ENCODE measurements around the gene HOMER2.
"Not testable (repeated sequence)": the region's sequence is repeated elsewhere in the genome, so short reads cannot be mapped to it uniquely, and the experiment has no call there.

HOMER2 gene

DNA sequence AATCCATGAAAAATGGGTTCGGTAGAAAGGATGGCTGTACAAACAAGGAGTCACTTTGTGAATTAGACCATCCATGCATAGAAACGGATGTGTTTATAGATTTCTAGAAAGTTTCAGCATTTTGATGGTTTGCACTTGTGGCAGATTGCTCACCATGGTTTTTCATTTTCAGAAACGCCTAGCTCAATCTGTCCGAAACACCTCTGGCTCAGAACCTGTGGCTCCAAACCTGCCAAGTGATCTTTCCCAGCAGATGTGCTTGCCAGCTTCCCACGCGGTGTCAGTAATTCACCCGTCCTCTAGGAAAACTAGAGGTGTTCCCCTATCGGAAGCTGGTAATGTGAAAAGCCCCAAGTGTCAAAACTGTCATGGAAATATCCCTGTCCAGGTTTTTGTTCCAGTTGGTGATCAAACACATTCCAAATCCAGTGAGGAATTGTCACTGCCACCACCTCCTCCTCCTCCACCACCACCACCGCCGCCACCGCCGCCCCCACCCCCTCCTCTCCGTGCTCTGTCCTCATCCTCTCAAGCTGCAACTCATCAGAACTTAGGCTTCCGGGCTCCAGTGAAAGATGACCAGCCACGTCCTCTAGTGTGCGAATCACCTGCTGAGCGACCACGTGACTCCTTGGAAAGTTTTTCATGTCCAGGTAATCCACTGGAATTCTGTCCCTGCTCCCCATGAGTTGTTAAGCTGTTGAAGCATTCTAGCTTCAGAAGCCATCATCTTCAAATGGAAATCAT, 121.9 kb downstream of the HOMER2 start:
- DNase-seq: no peak

DNA sequence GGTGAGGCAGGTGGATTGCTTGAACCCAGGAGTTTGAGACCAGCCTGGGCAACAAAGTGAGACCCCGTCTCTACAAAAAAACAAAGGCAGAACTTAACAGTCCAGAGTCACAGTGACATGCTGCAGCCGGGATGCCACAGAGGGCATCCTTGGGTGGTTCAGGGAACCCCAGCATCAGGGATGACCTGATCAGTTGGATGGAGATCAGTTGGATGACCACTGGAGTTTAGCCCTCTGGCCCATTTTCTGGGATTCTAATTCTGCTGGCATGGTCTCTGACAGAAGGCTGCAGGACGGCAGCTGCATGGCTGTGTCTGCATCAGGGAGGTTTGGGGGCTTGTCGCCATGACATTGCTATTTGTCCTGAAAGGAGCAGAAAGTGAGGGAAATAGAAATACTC, 123.3 kb downstream of the HOMER2 start:
- DNase-seq: no peak

DNA sequence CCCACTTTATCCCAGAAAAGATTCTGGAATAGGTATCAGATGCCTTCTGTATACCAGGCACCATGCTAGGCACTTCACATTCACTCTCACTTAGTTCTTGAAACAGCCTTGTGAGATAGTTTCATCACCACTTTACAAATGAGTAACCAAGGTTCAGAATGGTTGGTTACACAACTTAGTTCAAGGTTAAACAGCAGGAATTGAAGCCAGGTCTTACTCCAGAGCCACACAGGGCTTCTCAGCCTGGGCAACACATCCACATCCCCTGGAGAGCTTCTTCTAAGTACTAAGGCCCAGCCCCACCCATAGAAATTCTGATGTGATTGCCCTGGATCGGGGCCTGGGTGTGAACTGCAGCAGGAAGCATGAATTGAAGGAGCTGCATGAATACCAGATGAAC, 124.4 kb downstream of the HOMER2 start:
- DNase-seq: peak in 1 of 5 donors; percentile 25

DNA sequence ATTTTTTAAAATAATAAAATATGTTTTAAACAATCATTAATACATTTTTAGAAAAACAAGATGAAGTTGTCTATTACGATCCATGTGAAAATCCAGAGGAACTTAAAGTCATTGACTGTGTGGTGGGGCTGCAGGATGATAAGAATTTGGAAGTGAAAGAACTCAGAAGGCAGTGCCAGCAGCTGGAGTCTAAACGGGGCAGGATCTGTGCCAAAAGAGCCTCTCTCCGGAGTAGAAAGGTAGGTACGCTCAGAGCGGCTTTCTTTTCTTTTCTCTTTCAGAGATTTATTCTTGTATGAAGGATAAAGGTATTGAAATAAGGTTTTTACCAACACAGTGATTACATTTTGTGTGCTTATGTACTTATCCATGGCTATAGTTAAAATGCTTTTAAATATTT, 129.5 kb downstream of the HOMER2 start:
- no peak for DNase-seq

DNA sequence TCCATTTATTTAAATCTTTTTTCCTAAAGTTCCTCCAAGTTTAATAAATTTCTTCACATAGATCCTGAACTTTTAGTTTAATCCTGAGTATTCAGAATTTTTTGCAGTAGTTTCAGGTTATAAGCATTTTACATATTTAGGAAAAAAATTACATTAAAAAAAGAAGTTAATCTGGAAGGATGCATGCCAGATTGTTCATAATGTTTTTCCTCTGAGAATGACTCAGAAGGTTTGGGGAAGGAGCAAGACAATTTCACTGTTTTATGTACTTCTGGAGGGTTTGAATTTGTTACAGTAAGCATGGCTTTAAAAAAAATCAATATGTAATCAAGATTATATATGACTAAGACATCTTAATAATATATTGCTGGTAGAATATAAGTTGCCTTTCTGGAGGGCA, 130.7 kb downstream of the HOMER2 start:
- DNase-seq: not testable (repeated sequence)

DNA sequence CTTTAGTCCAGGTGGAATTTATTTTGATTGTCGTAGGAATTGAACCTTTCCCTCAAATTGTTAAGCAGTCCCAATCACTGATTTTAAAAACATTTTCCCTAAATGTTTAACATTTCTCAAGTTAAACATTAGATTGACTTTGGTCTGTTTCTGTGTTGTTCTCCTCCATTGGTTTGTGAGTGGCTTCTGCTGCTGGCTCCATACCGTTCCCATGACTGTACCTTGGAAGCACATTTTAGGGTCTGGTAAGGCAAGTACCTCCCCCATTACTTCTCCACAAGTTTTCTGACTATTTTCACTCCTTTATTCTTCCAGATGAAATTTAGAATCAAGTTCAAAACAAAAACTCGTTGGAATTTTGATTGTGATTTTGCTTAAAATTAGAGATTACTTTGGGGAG, 131.1 kb downstream of the HOMER2 start:
- DNase-seq: not testable (repeated sequence)

DNA sequence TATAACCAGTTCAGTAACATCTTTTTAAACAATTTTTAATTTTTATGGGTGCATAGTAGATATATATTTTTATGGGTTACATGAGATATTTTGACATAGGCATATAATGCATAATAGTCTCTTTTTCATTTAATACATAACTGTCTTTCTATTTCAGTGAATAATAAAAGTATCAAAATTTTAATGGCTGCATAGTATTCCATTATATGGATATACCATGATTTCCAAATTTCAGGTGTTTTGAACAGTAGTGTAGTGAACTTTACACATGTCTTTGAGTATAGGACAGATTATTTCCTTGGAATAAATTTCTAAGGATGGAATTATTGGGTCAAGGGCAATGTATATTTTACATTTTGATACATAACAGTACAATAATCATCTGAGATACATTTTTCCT, 132.4 kb downstream of the HOMER2 start:
- no peak for DNase-seq

DNA sequence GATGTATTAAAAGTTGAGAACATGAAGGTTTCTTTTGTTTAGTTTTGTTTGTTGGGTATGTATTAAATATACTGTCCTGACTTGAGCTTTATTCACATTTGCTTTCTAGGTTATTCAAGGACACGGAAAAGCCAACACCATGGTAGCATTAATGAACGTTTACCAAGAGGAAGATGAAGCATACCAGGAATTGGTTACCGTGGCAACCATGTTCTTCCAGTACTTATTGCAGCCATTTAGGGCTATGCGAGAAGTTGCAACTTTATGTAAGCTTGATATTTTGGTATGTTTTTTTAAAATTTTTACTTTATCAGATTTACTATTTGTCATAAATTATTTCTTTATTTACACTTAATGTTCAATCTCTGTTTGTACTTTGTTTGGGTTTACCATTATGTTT, 139.5 kb downstream of the HOMER2 start:
- no peak for DNase-seq

DNA sequence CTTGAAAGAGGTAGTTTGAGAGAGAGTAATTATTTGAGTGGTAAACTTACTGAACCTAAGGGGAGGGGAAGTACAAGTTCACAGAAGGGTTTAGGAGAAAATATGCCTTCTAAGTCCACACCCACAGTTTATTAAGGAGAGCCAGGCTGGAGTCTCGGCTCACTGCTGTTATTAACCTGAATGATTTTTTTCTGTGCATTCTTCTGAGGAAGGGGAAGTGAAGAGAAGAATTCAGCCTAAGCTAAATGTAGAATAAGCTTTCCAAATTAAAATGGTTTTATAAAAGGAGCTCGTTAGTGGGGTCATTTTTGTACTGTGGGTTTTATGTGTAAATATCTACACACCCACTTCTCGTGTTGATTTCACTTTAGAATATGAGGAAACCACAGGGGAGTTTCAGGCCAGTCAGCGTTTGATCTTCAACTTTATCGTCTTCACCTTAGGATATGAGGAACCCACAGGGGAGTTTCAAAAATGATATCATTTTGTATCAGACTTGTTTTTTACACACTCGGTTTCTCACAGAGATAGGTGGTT, 141.6 kb downstream of the HOMER2 start:
- DNase-seq: peak in 4 of 5 donors; percentile 35 to 68 (median 46)

DNA sequence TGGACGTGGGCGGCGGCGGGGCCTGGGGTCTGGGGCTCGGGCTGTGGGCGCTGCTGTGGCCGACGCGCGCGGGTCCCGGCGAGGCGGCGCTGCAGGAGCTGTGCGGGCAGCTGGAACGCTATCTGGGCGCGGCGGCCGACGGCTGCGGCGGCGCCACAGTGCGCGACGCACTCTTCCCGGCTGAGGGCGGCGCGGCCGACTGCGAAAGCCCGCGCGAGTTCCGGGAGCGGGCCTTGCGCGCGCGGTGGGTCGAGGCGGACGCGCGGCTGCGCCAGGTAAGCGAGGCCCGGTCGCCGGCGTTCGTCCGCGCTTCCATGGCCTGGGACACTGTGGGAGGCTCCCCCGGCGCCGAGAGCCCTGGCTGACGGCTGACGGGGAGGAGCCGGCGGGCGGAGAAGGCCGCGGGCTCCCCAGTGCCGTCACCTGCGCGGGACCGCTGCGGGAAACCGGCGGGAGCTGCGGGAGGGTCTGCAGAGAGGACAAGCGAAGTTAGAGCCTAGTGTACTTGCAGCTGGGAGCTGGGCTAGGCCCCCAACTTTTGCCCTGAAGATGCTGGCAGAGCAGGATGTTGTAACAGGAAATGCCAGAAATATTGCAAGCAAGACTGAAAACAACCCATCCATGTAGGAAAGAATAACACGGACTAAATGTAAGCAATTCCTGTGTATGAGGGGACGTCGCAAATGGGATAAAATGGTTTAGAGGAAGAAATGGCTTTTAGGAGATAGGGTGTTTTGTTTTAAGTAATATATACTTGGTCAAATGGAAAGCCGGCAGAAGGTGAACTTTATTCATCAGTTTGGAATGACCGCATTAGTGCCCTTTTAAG, 142.2 kb downstream of the HOMER2 start:
- peak; percentile 8 to 47 (median 21) for DNase-seq

DNA sequence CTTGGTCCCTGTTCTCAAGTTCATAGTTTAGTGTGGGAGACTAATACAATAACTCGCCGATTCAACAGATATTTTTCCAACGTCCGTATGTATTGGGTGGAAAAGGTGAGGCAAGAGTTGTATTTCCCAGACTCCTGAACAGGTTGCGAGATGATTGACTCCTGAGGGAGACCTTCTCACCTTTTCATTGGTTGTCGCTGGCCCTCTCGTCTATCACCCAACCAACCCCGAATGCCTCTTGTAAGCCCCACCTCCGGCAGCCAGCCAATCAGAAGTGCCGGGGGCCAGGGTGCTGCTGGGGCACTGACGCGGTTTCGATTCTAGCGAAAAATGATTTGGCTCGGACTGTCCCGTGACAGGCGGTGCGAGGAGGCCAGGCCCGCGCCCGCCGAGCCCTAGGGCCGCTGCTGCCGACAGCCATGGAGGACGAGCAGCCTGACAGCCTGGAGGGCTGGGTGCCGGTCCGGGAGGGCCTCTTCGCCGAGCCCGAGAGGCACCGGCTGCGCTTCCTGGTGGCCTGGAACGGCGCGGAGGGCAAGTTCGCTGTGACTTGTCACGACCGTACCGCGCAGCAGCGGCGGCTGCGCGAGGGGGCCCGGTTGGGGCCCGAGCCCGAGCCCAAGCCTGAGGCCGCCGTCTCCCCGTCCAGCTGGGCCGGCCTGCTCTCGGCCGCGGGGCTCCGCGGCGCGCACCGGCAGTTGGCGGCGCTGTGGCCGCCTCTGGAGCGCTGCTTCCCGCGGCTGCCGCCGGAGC, 143.0 kb downstream of the HOMER2 start, which contains the start of gene WHAMM:
WHAMM (plus strand) TSS at position 321 of the 753 bp plus-strand sequence; CDS start at position 420, 99 bp downstream.
- DNase-seq: peak; percentile 92 to 95 (median 93)

DNA sequence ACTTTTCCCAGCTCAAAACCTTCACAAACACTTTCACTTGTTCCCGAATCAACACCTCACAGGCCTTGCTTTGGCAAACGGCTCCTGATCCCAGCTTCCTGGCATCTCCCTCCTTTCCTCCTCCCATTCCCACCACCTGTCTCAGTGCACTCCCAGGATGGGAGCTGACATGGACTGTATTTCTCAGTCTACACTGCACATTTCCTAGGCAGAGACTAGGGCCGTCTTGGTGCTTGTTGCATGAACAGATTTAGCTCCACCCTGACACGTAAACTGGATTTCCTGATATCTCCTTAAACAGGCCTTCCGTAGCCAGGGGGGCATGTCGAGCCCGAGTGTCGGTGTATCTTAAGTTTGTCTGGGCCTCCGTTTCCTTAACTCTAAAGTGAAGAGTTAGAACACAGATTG, 143.9 kb downstream of the HOMER2 start:
- no peak for DNase-seq

DNA sequence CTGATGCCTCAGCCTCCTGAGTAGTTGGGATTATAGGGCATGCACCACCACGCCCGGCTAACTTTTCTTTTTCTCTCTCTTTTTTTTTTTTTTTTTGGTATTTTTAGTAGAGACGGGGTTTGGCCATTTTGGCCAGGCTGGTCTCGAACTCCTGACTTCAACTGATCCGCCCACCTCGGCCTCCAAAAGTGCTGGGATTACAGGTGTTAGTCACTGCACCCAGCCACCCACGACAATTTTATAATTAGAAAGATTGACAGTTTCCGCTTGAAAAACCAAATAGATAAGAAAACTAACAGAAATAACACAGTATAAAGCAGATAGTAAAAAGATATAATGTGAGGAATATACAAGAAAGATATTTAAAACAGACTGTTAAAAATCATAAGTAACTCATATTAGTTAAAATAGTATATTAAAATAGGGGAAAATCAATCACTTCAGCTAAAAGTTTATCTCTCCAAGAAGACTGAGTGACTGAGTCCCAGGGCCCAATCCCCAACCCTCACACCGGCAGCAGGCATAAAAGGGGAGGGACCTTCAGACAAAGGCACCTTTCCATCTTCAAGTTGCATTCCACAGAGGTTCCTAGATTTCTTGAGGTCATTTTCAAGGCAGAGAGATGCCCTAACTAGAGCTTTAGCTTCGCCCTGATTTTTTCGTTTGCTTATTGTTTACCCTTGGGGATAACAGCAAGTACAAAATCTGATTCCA, 144.4 kb downstream of the HOMER2 start:
- no peak for DNase-seq

DNA sequence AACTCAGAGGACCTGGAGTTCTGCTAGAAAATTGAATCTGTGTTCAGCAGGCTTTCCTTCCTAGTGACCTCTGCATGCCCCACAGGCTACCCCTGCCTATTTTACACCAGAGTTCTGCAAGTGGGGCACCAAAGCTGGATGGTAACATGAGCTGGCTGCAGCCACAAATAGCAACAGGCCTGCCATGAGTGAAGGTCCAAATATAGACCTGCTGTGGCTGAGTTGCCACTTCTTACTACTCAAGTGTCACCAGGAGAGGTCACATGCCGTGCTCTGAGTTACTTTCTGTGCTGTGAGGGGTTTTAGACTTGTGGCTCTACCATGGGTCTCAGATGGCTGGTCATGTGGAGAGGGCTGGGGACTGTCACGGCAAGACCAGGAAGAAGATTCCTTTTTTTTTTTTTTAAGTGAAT, 146.5 kb downstream of the HOMER2 start, which contains the start of gene FSD2:
FSD2 (minus strand) TSS at position 76 of the 413 bp plus-strand sequence. CDS start 18,679 bp downstream, outside the sequence.
- no peak for DNase-seq

DNA sequence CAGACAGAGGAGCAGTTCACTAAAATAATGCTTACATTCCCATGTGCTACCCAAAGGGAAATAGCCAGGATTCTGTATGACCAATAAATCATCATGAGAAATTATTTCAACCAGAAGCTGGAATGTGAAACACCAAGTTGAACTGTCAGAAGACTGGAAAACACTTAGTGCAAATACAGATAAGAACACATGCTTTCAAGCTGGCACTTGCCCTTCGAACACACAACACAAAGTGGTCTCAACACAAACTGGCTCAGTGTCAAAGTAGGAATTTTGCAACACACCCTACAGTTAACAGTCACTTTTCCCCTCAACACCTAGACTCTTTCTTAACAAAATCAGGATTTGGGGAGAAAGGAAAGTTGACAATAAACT, 148.0 kb downstream of the HOMER2 start:
- DNase-seq: no peak

DNA sequence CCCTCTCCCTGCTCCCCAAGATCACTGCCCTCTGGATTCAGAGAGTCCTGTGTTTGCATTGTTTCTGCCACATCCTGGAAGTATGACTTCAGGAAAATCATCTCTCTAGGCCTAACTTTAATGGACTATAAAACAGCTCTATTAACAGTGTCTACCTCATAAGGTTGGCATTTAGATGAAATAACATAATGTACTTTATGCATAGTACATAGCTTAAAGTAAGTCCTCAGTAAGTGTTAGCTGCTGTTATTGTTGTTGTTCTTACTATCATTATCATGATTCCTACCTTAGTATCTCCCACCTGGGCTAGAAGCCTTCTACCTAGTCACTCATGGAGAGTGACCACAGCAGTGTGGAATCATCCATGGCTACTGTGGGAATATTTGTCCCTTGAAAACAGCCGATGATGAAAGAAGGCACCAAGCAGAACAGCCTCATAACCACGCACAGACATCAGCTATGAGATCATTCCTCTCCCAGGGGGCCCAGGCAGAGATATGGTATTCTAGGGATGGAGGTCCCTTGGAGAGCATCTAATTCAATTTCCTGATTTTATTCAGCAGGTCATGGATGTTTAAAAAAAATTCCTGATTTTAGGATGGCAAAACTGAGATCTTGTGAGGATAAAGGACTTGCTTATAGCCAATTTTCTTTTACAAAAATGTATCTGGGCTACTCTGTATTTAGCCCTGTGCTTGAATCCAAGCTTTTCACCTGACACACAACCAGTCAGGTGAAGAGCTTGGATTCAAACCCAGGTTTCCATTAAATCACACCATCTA, 148.5 kb downstream of the HOMER2 start:
- DNase-seq: no peak

DNA sequence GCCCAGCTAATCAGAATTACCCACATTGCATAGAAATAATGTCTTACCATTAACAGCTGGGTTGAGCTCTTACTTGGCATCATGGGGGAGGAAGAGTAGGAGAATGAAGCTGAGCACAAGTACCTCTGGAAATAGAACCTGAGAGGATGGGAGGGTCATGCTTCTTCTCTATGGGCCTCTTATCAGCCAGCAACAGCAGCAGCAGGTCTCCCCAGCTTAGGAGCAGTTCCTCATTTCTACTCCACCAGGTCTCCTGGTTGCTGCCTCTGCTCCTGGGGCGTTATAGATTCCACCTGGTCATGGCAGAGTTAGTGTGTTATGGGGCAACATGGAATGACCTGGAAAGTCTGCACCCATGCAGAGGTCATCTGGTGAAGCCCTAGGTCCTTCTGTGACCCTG, 150.0 kb downstream of the HOMER2 start:
- DNase-seq: no peak

DNA sequence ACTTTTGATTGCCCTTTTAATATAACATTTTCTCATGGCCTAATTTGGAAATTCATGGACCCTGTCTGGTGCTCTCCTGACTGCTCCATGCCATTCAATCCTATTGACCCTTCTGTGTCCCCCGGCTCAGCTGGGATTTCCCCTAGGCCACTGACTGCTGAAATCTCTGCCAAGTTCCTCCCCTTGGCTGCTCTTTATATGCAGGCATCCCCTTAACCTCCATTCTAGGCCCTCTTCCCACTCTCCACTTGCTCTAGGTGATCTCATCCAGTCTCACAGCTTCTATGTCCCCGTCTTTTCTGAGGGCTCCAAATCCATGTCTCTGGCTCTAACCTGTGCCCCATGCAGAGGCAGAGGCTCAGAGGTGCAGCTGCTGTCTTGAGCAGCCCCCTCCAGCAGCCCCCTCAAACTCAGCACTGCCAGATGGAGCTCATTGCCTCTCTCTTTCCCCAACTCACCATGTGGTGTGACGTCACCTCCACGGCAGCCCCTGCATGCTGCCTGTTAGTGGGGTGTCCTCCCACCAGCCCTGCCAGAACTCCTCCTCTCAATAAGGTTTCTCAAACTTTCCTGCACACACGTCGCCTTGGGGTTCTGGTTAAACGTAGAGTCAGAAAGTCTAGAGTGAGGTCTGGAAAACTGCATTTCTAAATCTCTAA, 153.2 kb downstream of the HOMER2 start:
- DNase-seq: no peak

Measured in T-helper 1 cell (primary cell).